GM12878 (cell line): Measurements from ENCODE around the gene MSL1. TPM values are rescaled to one million over a fixed set of nuclear protein-coding genes. Genes with fewer than 3 reads are reported as not detected.

Source experiments
- ATAC-seq: fragments of 200-7000 bp; cut with Tn5 transposase; 3 replicates; pipeline ENCODE4 v1.9.1; 2020; ENCODE audit warnings: mild to moderate bottlenecking, moderate library complexity
- BruUV-seq: library from RNA; stranded (reverse); fragments of 400-500 nt; replicated peaks from 2 replicates; lab custom pipeline; 2021; lab: Mats Ljungman, UMichigan
- CTCF ChIA-PET: fragments of 300-600 bp; sonication (Branson Sonifier 250); formaldehyde crosslinking; extraction: SDS; loops from one replicate; lab custom pipeline; 2021; ENCODE audit warnings: inconsistent platforms; lab: Yijun Ruan, JAX
- POLR2A ChIA-PET: fragments of 350-600 bp; formaldehyde crosslinking; extraction: SDS; loops from one replicate; lab custom pipeline; 2021; ENCODE audit warnings: inconsistent platforms; lab: Charles Lee
- RAD21 ChIA-PET: fragments of 300-600 bp; sonication (Branson Sonifier 250); formaldehyde crosslinking; loops from one replicate; lab custom pipeline; 2023; ENCODE audit warnings: antibody characterized with exemption; ENCODE audit not compliant: unreplicated experiment; lab: Charles Lee
- SMC1A ChIA-PET: fragments of 300-600 bp; sonication (Branson Sonifier 250); formaldehyde crosslinking; loops from one replicate; lab custom pipeline; 2023; ENCODE audit not compliant: unreplicated experiment, uncharacterized antibody; lab: Charles Lee
- DNase-seq: peaks from one replicate; pipeline ENCODE4 v3.0.0-alpha.2; 2011; ENCODE audit warnings: low read depth, low spot score
- FAIRE-seq: peaks from 3 replicates; lab custom pipeline; 2011; peaks lifted over from hg19 to GRCh38; lab: Jason Lieb, UNC
- H2AFZ ChIP-seq: 2 replicates; pipeline ENCODE4 v1.6.0; 2011; ENCODE audit warnings: low read depth, low read length, control low read depth; ENCODE audit not compliant: control insufficient read depth
- H3K27ac ChIP-seq: 2 replicates; pipeline ENCODE4 v1.5.1; 2011; ENCODE audit warnings: control low read depth; ENCODE audit not compliant: control insufficient read depth, insufficient read depth
- H3K27me3 ChIP-seq, 2 experiments: replicated peaks in 1 of 2; 2 replicates each; pipeline versions ENCODE4 v1.6.0 to v1.6.1; 2011; ENCODE audit warnings: low read length in 1 of 2; ENCODE audit not compliant: control insufficient read depth in 2 of 2, insufficient read depth in 2 of 2
- H3K36me3 ChIP-seq, 2 experiments: 2 replicates each; pipeline ENCODE4 v1.5.1; 2011; ENCODE audit warnings: low read length in 1 of 2; ENCODE audit not compliant: control insufficient read depth in 2 of 2, insufficient read depth in 2 of 2
- H3K4me1 ChIP-seq: 2 replicates; pipeline ENCODE4 v1.6.1; 2011; ENCODE audit warnings: mild to moderate bottlenecking, low read length, moderate library complexity, mixed read lengths; ENCODE audit not compliant: control insufficient read depth, insufficient read depth
- H3K4me2 ChIP-seq: 2 replicates; pipeline ENCODE4 v1.6.0; 2011; ENCODE audit warnings: control low read depth; ENCODE audit not compliant: control insufficient read depth, insufficient read depth
- H3K4me3 ChIP-seq: fragments of 200-600 bp; sonication (generic); 2 replicates; pipeline ENCODE4 v1.5.1; 2016
- H3K79me2 ChIP-seq: 2 replicates; pipeline ENCODE4 v1.6.0; 2011; ENCODE audit warnings: low read length; ENCODE audit not compliant: control insufficient read depth, insufficient read depth
- H3K9ac ChIP-seq: 2 replicates; pipeline ENCODE4 v1.8.0; 2011; ENCODE audit warnings: low read length, control low read depth, mixed read lengths; ENCODE audit not compliant: control insufficient read depth, insufficient read depth
- H3K9me3 ChIP-seq: replicated peaks from 3 replicates; pipeline ENCODE4 v1.5.1; 2011; ENCODE audit warnings: mild to moderate bottlenecking, low read length; ENCODE audit not compliant: control insufficient read depth, insufficient read depth
- H4K20me1 ChIP-seq: 2 replicates; pipeline ENCODE4 v1.6.0; 2011; ENCODE audit not compliant: control insufficient read depth, insufficient read depth
- BACH1 ChIP-seq: fragments of 450-650 bp; IDR thresholded peaks from 2 replicates; pipeline ENCODE4 v1.6.1; 2017; ENCODE audit warnings: mild to moderate bottlenecking, borderline replicate concordance
- BCL11A ChIP-seq: IDR thresholded peaks from 2 replicates; pipeline ENCODE4 v1.6.1; 2011; ENCODE audit warnings: low read depth, low read length
- BHLHE40 ChIP-seq, 2 experiments: fragments of 450-650 bp in 1 of 2; IDR thresholded peaks; 2 replicates each; pipeline ENCODE4 v1.6.1; 2011 to 2017; ENCODE audit warnings: low read depth in 2 of 2, borderline replicate concordance in 1 of 2, improper control_type of control experiment in 1 of 2, low read length in 1 of 2, mild to moderate bottlenecking in 1 of 2
- CBX5 ChIP-seq: sonication (generic); IDR thresholded peaks from 2 replicates; pipeline ENCODE4 v1.6.1; 2016; ENCODE audit warnings: low read depth, moderate library complexity, mild to moderate bottlenecking, inconsistent platforms
- CREM ChIP-seq: IDR thresholded peaks from 2 replicates; pipeline ENCODE4 v1.6.1; 2014; ENCODE audit warnings: antibody characterized with exemption, low read depth
- KLF5 ChIP-seq: fragments of 450-650 bp; IDR thresholded peaks from 2 replicates; pipeline ENCODE4 v1.6.1; 2014; ENCODE audit warnings: mild to moderate bottlenecking; ENCODE audit not compliant: partially characterized antibody
- MYC ChIP-seq: IDR thresholded peaks from 2 replicates; pipeline ENCODE4 v1.6.1; 2011; ENCODE audit warnings: mild to moderate bottlenecking, low read length, moderate library complexity, inconsistent platforms; ENCODE audit not compliant: insufficient read depth, insufficient replicate concordance, insufficient read length, severe bottlenecking
- NFYA ChIP-seq: IDR thresholded peaks from 2 replicates; pipeline ENCODE4 v1.6.1; 2011; ENCODE audit warnings: low read depth, mild to moderate bottlenecking, low read length, improper control_type of control experiment, borderline replicate concordance
- PAX8 ChIP-seq: fragments of 450-650 bp; IDR thresholded peaks from 2 replicates; pipeline ENCODE4 v1.6.1; 2017; ENCODE audit warnings: mild to moderate bottlenecking, moderate library complexity
- SMAD5 ChIP-seq: IDR thresholded peaks from 2 replicates; pipeline ENCODE4 v1.6.1; 2016; ENCODE audit warnings: antibody characterized with exemption, low read depth
- SUPT20H ChIP-seq: IDR thresholded peaks from 2 replicates; pipeline ENCODE4 v1.6.1; 2011; ENCODE audit warnings: low read depth, mild to moderate bottlenecking, low read length, moderate library complexity, borderline replicate concordance; ENCODE audit not compliant: control insufficient read depth
- TCF3 ChIP-seq: IDR thresholded peaks from 2 replicates; pipeline ENCODE4 v1.6.1; 2012; ENCODE audit warnings: low read depth, mild to moderate bottlenecking, low read length, borderline replicate concordance; ENCODE audit not compliant: insufficient read depth
- ZNF217 ChIP-seq: fragments of 450-650 bp; IDR thresholded peaks from 2 replicates; pipeline ENCODE4 v1.6.1; 2017; ENCODE audit warnings: antibody characterized with exemption, mild to moderate bottlenecking
- WGBS: methylation state at CpG from one replicate; pipeline ENCODE4 v1.1.6; 2016; ENCODE audit warnings: low lambda C conversion rate; ENCODE audit not compliant: insufficient replicate concordance, insufficient coverage; ENCODE audit errors: missing lambda C conversion rate; 5-methylcytosine and 5-hydroxymethylcytosine counted together
- in situ Hi-C: fragments of 300-500 bp; cut with MboI; formaldehyde crosslinking; loops from 9 replicates; pipeline ENCODE4 v1.14.3; 2018; ENCODE audit warnings: mixed read lengths
- intact Hi-C: fragments of 100-400 bp; cut with micrococcal nuclease; formaldehyde crosslinking; loops from one replicate; pipeline ENCODE4 v1.14.2; 2022; ENCODE audit not compliant: unreplicated experiment
- polyA plus RNA-seq, 11 experiments: library from polyadenylated mRNA; depleted of rRNA in 4 of 11; unstranded in 6 of 11; stranded (reverse) in 5 of 11; fragments of >200 nt; fragmentation: Nextera tagmentation in 4 of 11; fragmentation: Illumina TruSeq in 1 of 11; extraction: Ambion mirVana in 4 of 11; extraction: Trizol in 1 of 11; gene quantifications; 1 replicate in 1 of 11; 2 replicates in 10 of 11; pipeline versions ENCODE4 v1.2.1 to v1.2.3, GENCODE V29; 2011 to 2016; ENCODE audit warnings: inconsistent platforms in 2 of 11, missing spikeins in 2 of 11, low read depth in 1 of 11
- total RNA-seq, 4 experiments: library from RNA; depleted of rRNA in 3 of 4; stranded (reverse); fragments of >200 nt in 3 of 4; fragmentation: Illumina TruSeq in 1 of 4; extraction: Trizol in 1 of 4; gene quantifications; 2 replicates each; pipeline versions ENCODE4 v1.2.1 to v1.2.3, GENCODE V29; 2013 to 2021

Gene MSL1
- total and polyA plus RNA-seq, 10 of the 15 experiments (the other 5 are each of a cell fraction or from before 2014, with no cell fraction given), result 6.1 to 95.2 (median 51.8) TPM

DNA sequence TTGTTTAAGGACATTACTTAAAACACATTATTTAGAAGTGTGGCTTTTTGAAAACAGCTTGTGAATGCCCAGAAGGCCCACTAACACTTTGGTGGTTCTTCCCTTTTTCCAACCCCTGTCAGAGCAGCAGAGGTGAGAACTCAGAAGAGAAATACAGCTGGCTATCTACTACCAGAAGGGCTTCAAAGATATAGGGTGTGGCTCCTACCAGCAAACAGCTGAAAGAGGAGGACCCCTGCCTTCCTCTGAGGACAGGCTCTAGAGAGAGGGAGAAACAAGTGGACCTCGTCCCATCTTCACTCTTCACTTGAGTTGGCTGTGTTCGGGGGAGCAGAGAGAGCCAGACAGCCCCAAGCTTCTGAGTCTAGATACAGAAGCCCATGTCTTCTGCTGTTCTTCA lies 48.6 kb downstream of the MSL1 start:
- BruUV-seq, result no TSS peak
- ChIA-PET RAD21 (interaction anchor here (8.8 kb wide), 1 partner anchor 57 kb away, joined by 246 read pairs; no protein-coding TSS in a partner anchor), CTCF (interaction anchor here (0.8 to 8.1 kb wide), 3 partner anchors 21 to 84 kb away, joined by 3 to 367 read pairs (median 3); no protein-coding TSS in a partner anchor), SMC1A (interaction anchor here (0.8 to 1.4 kb wide), 6 partner anchors 22 to 57 kb away, joined by 3 to 11 read pairs (median 4); no protein-coding TSS in a partner anchor), POLR2A (interaction anchor here (0.6 to 4.6 kb wide), 2 partner anchors 58 to 216 kb away, joined by 3 to 52 read pairs; no protein-coding TSS in a partner anchor)
- Histone ChIP-seq H3K27ac (no peak overlapping the region), H3K4me1 (no peaks in the 10 kb centered on the region), H3K4me2 (no peak overlapping the region), H2AFZ (no peak overlapping the region), H4K20me1 (no peaks in the 10 kb centered on the region), H3K36me3 (peaks cover 24 to 25% of the 10 kb centered on the region in 2 experiments), H3K9me3 (no peaks in the 10 kb centered on the region), H3K4me3 (no peak overlapping the region), H3K27me3 (no peaks in the 10 kb centered on the region), H3K9ac (no peak overlapping the region), H3K79me2 (no peaks in the 10 kb centered on the region; the same call in none of the 2 replicates)
- FAIRE-seq (no peak), DNase-seq (no peak), ATAC-seq (no peak)
- intact Hi-C loops, result no loop called here
- TF ChIP-seq BACH1, result no peak
- TF ChIP-seq ZNF217, result no peak
- TF ChIP-seq BHLHE40 (IDR thresholded peaks at IDR 0.05; ENCODE audit: borderline replicate concordance in 1 of 2, low read depth in 2 of 2, low read length in 1 of 2), result no peak
- no peak for TF ChIP-seq KLF5
- no peak for TF ChIP-seq CREM
- TF ChIP-seq NFYA, result no peak
- no peak for TF ChIP-seq CBX5
- no peak for TF ChIP-seq BCL11A
- no peak for TF ChIP-seq TCF3
- TF ChIP-seq MYC, result no peak
- no peak for TF ChIP-seq SUPT20H
- TF ChIP-seq SMAD5, result no peak
- TF ChIP-seq PAX8, result no peak
- WGBS, result 98% methylated on average over 2 of the region's 2 CpGs
- in situ Hi-C loops, result no loop called here
